T-helper 17 cell (primary cell): ENCODE measurements around the gene THOC5. TPM values are rescaled to one million over a fixed set of nuclear protein-coding genes. Genes with fewer than 3 reads are reported as not detected.
A peak's percentile ranks its signal among the peaks of the same experiment; 100 is the strongest.
"Not testable (repeated sequence)": the region's sequence is repeated elsewhere in the genome, so short reads cannot be mapped to it uniquely, and the experiment has no call there.

Experiments
- ATAC-seq: fragments of 150-1000 bp; cut with Tn5 transposase; 2 replicates; pipeline ENCODE4 v1.10.0; 2021; ENCODE audit warnings: mild to moderate bottlenecking, moderate library complexity
- DNase-seq, 3 donors: peaks; one replicate each; pipeline versions ENCODE4 v3.0.0 to v3.0.0-alpha.2; 2020 to 2021
- H3K9me3 ChIP-seq: one replicate; pipeline ENCODE4 v1.7.0; 2013; ENCODE audit warnings: low read length, mild to moderate bottlenecking; ENCODE audit not compliant: control insufficient read depth, poor library complexity, severe bottlenecking
- H3K27ac Mint-ChIP-seq: one replicate; pipeline ENCODE4 v1.8.0; 2022; ENCODE audit warnings: mild to moderate bottlenecking, moderate library complexity, mixed read lengths
- H3K27me3 Mint-ChIP-seq: one replicate; pipeline ENCODE4 v1.8.0; 2022; ENCODE audit warnings: mixed read lengths
- H3K36me3 Mint-ChIP-seq: one replicate; pipeline ENCODE4 v1.8.0; 2022; ENCODE audit warnings: low read depth, mixed read lengths
- H3K4me1 Mint-ChIP-seq: one replicate; pipeline ENCODE4 v1.8.0; 2022; ENCODE audit warnings: mild to moderate bottlenecking, mixed read lengths
- H3K4me3 Mint-ChIP-seq: one replicate; pipeline ENCODE4 v1.8.0; 2022; ENCODE audit warnings: mild to moderate bottlenecking, moderate library complexity, mixed read lengths
- total RNA-seq, 4 donors: library from RNA in 2 of 4; stranded (reverse) in 2 of 4; gene quantifications; one replicate each; pipeline ENCODE4 v1.2.3 and lab custom pipeline; 2022 to 2026

Gene THOC5
- total RNA-seq, 2 donors from 2014 or later, result 34.2 to 46.2 TPM

GRCh38 chr22:29511126-29511862, 42.3 kb downstream of the THOC5 start:
- Mint-ChIP-seq H3K4me3 (no peak overlapping the region), H3K4me1 (no peaks in the 10 kb centered on the region), H3K27ac (no peak overlapping the region), H3K36me3 (peaks cover 10% of the 10 kb centered on the region), H3K27me3 (no peaks in the 10 kb centered on the region)
- H3K9me3 ChIP-seq, result no peaks in the 10 kb centered on the region
- ATAC-seq, result no peak
- DNase-seq, result no peak

DNA sequence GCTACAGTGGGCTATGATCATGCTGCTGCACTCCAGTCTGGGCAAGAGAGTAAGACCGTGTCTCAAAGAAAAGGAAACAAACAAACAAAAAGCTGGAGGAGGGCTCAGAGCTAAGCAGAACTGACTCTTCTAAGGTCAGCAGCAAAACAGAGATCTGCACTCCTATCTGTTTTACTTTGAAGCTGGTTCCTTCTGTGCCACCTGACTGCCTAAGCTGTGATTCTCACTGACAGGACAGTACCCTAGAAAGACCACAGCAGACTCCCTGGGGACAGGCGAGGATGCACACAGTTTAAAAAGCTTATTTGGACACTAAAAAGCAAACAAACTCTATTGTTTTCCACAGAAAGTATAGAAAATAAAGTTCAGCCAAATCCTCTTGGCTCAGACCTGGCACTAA, 43.0 kb downstream of the THOC5 start:
- H3K36me3 Mint-ChIP-seq, result peaks cover 6% of the 10 kb centered on the region
- no peak overlapping the region for H3K4me3 Mint-ChIP-seq
- H3K27me3 Mint-ChIP-seq, result no peaks in the 10 kb centered on the region
- DNase-seq, result no peak
- no peak for ATAC-seq
- H3K9me3 ChIP-seq, result no peaks in the 10 kb centered on the region
- no peak overlapping the region for H3K27ac Mint-ChIP-seq
- no peaks in the 10 kb centered on the region for H3K4me1 Mint-ChIP-seq

GRCh38 chr22:29509815-29510214, 43.7 kb downstream of the THOC5 start:
- Mint-ChIP-seq H3K4me3 (no peak overlapping the region), H3K36me3 (peaks cover 6% of the 10 kb centered on the region), H3K27ac (no peak overlapping the region), H3K4me1 (no peaks in the 10 kb centered on the region), H3K27me3 (no peaks in the 10 kb centered on the region)
- ATAC-seq (no peak), DNase-seq (no peak)
- H3K9me3 ChIP-seq, result no peaks in the 10 kb centered on the region

GRCh38 chr22:29509298-29509697, 44.3 kb downstream of the THOC5 start:
- Mint-ChIP-seq H3K27me3 (no peaks in the 10 kb centered on the region), H3K36me3 (peaks cover 6% of the 10 kb centered on the region), H3K4me1 (no peaks in the 10 kb centered on the region), H3K4me3 (no peak overlapping the region), H3K27ac (no peak overlapping the region)
- no peak for ATAC-seq
- H3K9me3 ChIP-seq, result no peaks in the 10 kb centered on the region
- DNase-seq, result no peak

DNA sequence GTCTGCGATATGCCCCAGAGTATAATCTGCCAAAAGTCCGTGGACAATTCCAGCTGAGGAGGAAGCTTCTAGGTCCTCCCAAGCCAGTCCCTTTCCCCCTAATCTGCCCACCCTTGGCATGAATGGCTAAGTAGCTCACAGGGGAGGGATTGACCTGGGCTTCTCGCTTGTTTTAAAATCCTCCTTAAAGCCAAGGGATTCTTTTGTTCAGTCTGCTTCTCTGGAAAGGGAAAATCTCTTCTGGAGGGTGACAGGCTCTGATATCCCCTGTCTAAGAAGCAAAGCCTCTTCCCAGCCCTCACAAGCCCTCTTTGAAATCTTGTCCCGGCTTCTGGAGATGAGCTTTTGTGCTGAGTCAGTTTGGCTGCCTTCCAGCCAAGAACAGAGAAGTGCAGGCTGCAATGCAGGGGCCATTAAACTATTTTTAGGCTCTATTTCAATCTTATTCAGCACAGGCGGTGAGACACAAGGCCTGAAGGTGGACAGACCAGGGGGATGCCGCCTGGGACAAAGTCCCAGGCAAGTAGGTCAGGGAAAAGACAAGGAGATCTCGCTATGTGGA, 49.7 kb downstream of the THOC5 start:
- H3K9me3 ChIP-seq, result no peaks in the 10 kb centered on the region
- Mint-ChIP-seq H3K36me3 (peaks cover 6% of the 10 kb centered on the region), H3K27me3 (no peaks in the 10 kb centered on the region), H3K4me3 (no peak overlapping the region), H3K27ac (no peak overlapping the region), H3K4me1 (no peaks in the 10 kb centered on the region)
- DNase-seq (no peak), ATAC-seq (no peak)

DNA sequence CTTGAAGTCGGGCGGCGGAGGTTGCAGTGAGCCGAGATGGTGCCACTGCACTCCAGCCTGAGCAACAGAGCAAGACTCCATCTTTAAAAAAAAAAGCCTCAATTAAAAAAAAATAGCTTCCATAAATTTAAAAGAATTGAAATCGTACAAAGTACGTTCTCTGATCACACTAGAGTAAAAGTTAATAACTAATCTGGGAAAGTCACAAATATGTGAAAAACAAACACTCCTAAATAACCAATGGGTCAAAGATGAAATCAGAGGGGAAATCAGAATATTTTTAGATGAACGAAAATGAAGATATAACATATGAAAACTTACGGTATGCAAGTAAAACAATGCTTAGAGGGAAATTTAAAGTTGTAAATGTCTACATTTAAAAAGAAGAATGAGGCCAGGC, 53.7 kb downstream of the THOC5 start:
- Mint-ChIP-seq H3K4me3 (no peak overlapping the region), H3K4me1 (no peaks in the 10 kb centered on the region), H3K36me3 (no peaks in the 10 kb centered on the region), H3K27ac (peak overlapping the region; percentile 39), H3K27me3 (no peaks in the 10 kb centered on the region)
- no peak for ATAC-seq
- H3K9me3 ChIP-seq, result no peaks in the 10 kb centered on the region
- DNase-seq, result no peak

- Mint-ChIP-seq H3K27ac (no peak overlapping the region), H3K4me3 (no peak overlapping the region), H3K4me1 (no peaks in the 10 kb centered on the region), H3K36me3 (peaks cover 7% of the 10 kb centered on the region), H3K27me3 (no peaks in the 10 kb centered on the region)
- DNase-seq (no peak), ATAC-seq (no peak)
- no peaks in the 10 kb centered on the region for H3K9me3 ChIP-seq
Observed at GRCh38 chr22:29493636-29494035, 59.9 kb downstream of the THOC5 start.

DNA sequence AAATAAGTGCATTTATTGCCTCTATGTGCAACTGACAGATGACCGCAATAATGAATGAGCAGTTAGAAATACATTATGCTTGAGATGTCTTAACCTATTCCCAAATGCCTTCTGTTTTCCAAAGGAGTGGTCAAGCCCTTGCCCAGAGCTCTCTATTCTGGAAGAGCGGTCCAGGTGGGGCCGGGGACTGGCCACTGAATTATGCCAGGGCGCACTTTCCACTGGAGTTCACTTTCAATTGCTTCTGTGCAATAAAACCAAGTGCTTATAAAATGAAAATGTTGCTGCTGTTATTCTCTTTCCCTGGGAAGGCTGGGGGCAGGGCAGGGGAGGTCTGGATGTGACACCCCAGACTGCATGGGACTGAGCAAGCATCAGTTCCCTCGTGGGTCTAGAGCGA, 62.5 kb downstream of the THOC5 start:
- Mint-ChIP-seq H3K27ac (no peak overlapping the region), H3K36me3 (peaks cover 10% of the 10 kb centered on the region)

GRCh38 chr22:29489127-29489780, 64.3 kb downstream of the THOC5 start:
- not testable (repeated sequence) for H3K27me3 Mint-ChIP-seq, H3K4me1 Mint-ChIP-seq, DNase-seq, H3K9me3 ChIP-seq, ATAC-seq, H3K4me3 Mint-ChIP-seq, H3K36me3 Mint-ChIP-seq
- peak overlapping the region; percentile 51 for H3K27ac Mint-ChIP-seq

More for the DNA sequence above, 62.5 kb downstream of the THOC5 start:
- no peaks in the 10 kb centered on the region for H3K9me3 ChIP-seq
- H3K4me1 Mint-ChIP-seq, result no peaks in the 10 kb centered on the region
- H3K27me3 Mint-ChIP-seq, result no peaks in the 10 kb centered on the region
- ATAC-seq, result no peak
- H3K4me3 Mint-ChIP-seq, result no peak overlapping the region
- DNase-seq, result no peak

DNA sequence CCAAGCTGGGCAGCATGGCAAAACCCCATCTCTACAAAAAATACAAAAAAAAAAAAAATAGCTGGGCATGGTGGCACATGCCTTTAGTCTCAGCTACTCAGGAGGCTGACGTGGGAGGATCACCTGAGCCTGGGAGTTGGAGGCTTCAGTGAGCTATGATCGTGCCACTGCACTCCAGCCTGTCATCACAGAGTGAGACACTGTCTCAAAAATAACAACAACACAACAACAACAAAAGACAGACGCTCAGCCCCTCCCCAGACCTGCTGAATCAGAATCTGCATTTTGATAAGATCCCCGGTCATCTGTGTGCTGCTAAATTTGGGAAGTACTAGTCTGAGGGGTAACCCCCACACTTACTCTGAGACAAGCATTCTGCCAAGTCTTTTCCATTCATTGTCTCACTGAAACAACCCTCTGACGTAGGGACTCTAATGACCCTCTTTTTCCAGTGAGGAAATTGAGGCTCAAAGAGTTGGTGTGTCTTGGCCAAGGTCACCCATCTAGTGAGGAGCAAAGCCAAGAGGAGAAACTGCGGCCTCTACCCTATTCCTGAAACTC, 66.1 kb downstream of the THOC5 start:
- H3K4me3 Mint-ChIP-seq, result no peak overlapping the region
- DNase-seq (no peak), ATAC-seq (no peak)
- no peaks in the 10 kb centered on the region for H3K9me3 ChIP-seq
- H3K36me3 Mint-ChIP-seq, result peaks cover 10% of the 10 kb centered on the region
- no peaks in the 10 kb centered on the region for H3K4me1 Mint-ChIP-seq
- no peak overlapping the region for H3K27ac Mint-ChIP-seq
- H3K27me3 Mint-ChIP-seq, result no peaks in the 10 kb centered on the region

GRCh38 chr22:29485448-29485847, 68.1 kb downstream of the THOC5 start:
- no peaks in the 10 kb centered on the region for H3K9me3 ChIP-seq
- no peak for ATAC-seq
- Mint-ChIP-seq H3K4me1 (peaks cover 4% of the 10 kb centered on the region), H3K27me3 (peaks cover 13% of the 10 kb centered on the region), H3K4me3 (no peak overlapping the region), H3K36me3 (peaks cover 16% of the 10 kb centered on the region), H3K27ac (no peak overlapping the region)
- no peak for DNase-seq

DNA sequence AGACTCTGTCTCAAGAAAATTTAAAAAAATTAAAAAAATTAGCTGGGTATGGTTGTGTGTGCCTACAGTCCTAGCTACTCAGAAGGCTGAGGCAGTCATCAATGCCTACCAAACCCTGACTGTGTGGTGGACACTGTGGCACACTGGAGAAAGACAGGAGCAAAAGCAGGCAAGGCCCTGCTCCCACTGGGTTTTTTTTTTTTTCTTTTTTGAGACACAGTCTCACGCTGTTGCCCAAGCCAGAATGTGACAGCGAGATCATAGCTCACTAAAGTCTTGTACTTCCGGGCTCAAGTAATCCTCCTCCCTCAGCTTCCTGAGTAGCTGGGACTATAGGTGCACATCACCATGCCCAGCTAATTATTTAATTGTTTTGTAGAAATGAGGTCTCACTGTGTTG, 68.9 kb downstream of the THOC5 start:
- Mint-ChIP-seq H3K27me3 (peaks cover 15% of the 10 kb centered on the region), H3K36me3 (peaks cover 13% of the 10 kb centered on the region), H3K4me1 (peaks cover 5% of the 10 kb centered on the region), H3K4me3 (no peak overlapping the region), H3K27ac (no peak overlapping the region)
- ATAC-seq (no peak), DNase-seq (no peak)
- H3K9me3 ChIP-seq, result no peaks in the 10 kb centered on the region

DNA sequence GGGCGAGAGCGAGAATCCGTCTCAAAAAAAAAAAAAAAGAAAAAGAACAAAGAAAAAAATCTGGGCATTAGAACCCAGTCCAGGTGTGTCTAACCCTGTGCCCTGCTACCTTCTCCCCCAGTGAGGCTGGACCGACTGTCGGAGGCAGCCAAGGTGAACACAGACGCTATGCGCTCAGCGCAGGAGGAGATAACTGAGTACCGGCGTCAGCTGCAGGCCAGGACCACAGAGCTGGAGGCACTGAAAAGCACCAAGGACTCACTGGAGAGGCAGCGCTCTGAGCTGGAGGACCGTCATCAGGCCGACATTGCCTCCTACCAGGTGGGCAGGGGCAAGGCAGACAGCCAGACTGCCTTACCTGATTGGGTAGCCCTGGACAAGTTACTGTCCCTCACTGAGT, 70.3 kb downstream of the THOC5 start:
- H3K4me3 Mint-ChIP-seq, result no peak overlapping the region

More for the DNA sequence above, 70.3 kb downstream of the THOC5 start:
- Mint-ChIP-seq H3K4me1 (peaks cover 13% of the 10 kb centered on the region), H3K36me3 (peaks cover 17% of the 10 kb centered on the region), H3K27ac (no peak overlapping the region), H3K27me3 (peaks cover 29% of the 10 kb centered on the region)
- no peaks in the 10 kb centered on the region for H3K9me3 ChIP-seq
- no peak for ATAC-seq
- DNase-seq, result no peak
